ENCODE data around the gene NEAT1. TPM values are rescaled to one million over a fixed set of nuclear protein-coding genes. Genes with fewer than 3 reads are reported as not detected.

The NEAT1 gene
- total RNA-seq, 6 experiments from 2014 or later: 202 to 1,225 (median 767) TPM

- 43% methylated on average over 9 of the region's 9 CpGs for WGBS (ENCODE audit: insufficient coverage, low coverage, low lambda C conversion rate, missing lambda C conversion rate)
- Histone ChIP-seq H3K9me3 (no peaks in the 10 kb centered on the region), H3K27ac (peak overlapping the region; percentile 52 to 100 (median 70)), H3K27me3 (no peaks in the 10 kb centered on the region), H3K4me1 (peaks cover 0 to 47% (median 0%) of the 10 kb centered on the region in 4 donors), H3K36me3 (peaks cover 0 to 43% (median 7%) of the 10 kb centered on the region in 4 donors), H3K4me3 (no peak overlapping the region)
- TF ChIP-seq CTCF (IDR thresholded peaks at IDR 0.05): no peak
- TF ChIP-seq POLR2A (IDR thresholded peaks at IDR 0.05): no peak
- peak in 1 of 3 donors; percentile 22 for DNase-seq
- intact Hi-C loops (cut with DNase I): no loop called here
- ATAC-seq: no peak
Observed at GRCh38 chr11:65438257-65439151, 15.9 kb downstream of the NEAT1 start.

GRCh38 chr11:65439331-65440181 is 17.0 kb downstream of the NEAT1 start:
- H3K27ac ChIP-seq: peak overlapping the region; percentile 56 to 100 (median 70)
- no peaks in the 10 kb centered on the region for H3K27me3 ChIP-seq
- DNase-seq (peak in 2 of 3 donors; percentile 19 to 36), ATAC-seq (no peak)
- TF ChIP-seq POLR2A (IDR thresholded peaks at IDR 0.05) (peak; percentile 35), CTCF (IDR thresholded peaks at IDR 0.05) (no peak)
- WGBS (ENCODE audit: insufficient coverage, low coverage, low lambda C conversion rate, missing lambda C conversion rate): 46% methylated on average over 7 of the region's 7 CpGs
- H3K4me3 ChIP-seq: no peak overlapping the region
- intact Hi-C loops (cut with DNase I): no loop called here
- H3K4me1 ChIP-seq: peaks cover 0 to 47% (median 0%) of the 10 kb centered on the region in 4 donors
- peaks cover 0 to 40% (median 7%) of the 10 kb centered on the region in 4 donors for H3K36me3 ChIP-seq
- H3K9me3 ChIP-seq: no peaks in the 10 kb centered on the region

DNA sequence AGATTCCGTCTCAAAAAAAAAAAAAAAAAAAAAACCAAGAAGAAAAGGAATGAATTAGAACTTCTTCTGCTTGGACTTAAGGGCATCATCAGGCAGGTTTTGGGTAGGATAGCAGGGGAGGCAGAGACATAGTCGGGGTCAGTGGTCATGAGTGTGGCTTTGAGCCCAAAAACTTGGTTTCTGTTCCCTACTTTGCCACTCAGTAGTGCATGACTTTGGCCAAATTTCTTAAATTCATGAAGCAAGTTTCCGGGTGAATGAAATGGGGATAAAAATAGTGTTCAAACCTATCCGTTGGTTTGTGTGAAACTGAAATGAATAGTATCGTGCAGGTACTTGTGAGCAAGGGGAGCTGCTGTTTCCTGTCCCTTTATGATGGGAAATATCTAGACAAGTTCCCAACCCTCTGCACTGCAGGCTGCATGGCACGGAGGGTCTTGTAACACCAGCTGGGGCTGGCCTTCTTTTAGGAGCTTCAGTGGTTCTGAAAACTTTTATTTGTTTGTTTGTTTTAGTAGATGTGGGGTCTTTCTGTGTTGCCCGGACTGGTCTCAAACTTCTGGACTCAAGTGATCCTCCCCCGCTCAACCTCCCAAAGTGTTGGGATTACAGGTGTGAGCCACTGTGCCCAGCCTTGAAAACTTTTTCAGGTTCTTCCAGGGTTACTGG is 18.4 kb downstream of the NEAT1 start:
- H3K4me3 ChIP-seq: no peak overlapping the region
- ATAC-seq (peak in 1 of 4 donors; percentile 1), DNase-seq (peak in 2 of 3 donors; percentile 22 to 46)
- no peaks in the 10 kb centered on the region for H3K9me3 ChIP-seq
- H3K36me3 ChIP-seq: peaks cover 0 to 29% (median 3%) of the 10 kb centered on the region in 4 donors
- peak overlapping the region; percentile 22 to 100 (median 56) for H3K27ac ChIP-seq
- no peaks in the 10 kb centered on the region for H3K27me3 ChIP-seq
- peaks cover 0 to 49% (median 0%) of the 10 kb centered on the region in 4 donors for H3K4me1 ChIP-seq
- TF ChIP-seq CTCF (IDR thresholded peaks at IDR 0.05) (no peak), POLR2A (IDR thresholded peaks at IDR 0.05) (peak; percentile 57)
- 28% methylated on average over 8 of the region's 8 CpGs for WGBS (ENCODE audit: insufficient coverage, low coverage, low lambda C conversion rate, missing lambda C conversion rate)
- intact Hi-C loops (cut with DNase I): no loop called here

DNA sequence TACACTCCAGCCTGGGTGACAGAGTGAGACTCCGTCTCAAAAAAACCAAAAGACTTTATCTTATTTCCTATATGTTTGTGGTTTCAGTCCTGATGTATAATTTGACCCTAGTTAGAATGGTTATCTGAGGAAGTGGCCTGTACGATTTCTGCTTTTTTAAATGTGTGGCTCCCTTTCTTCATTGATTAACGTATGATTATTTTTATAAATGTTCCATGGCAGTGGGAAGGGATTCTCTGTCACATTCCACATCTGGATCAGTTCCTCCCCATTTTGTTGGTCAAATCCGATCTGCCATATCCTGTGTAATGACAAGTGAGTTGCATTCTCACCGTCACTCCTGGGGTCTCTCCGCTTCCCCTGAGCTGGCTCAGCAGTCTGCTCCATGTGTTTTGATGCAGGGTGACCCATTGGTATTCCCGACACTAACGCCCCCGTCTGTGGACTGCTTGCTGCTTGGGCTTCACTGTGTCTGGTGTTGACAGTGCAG is 20.3 kb downstream of the NEAT1 start:
- ATAC-seq: peak; percentile 0
- peak in 2 of 3 donors; percentile 34 to 58 for DNase-seq

More for the DNA sequence above, 20.3 kb downstream of the NEAT1 start:
- intact Hi-C loops (cut with DNase I): no loop called here
- Histone ChIP-seq H3K9me3 (no peaks in the 10 kb centered on the region), H3K27ac (peak overlapping the region; percentile 12 to 100 (median 48)), H3K36me3 (peaks cover 0 to 20% (median 3%) of the 10 kb centered on the region in 4 donors), H3K4me1 (peaks cover 0 to 47% (median 0%) of the 10 kb centered on the region in 4 donors), H3K27me3 (no peaks in the 10 kb centered on the region), H3K4me3 (no peak overlapping the region)
- TF ChIP-seq CTCF (IDR thresholded peaks at IDR 0.05) (no peak), POLR2A (IDR thresholded peaks at IDR 0.05) (peak; percentile 13)
- 33% methylated on average over 9 of the region's 9 CpGs for WGBS (ENCODE audit: insufficient coverage, low coverage, low lambda C conversion rate, missing lambda C conversion rate)
